ENCODE measurements around the gene PLCL1.

GRCh38 chr2:197993363-197993762, 189.0 kb downstream of the PLCL1 start:
- no peak for TF ChIP-seq CTCF (conservative IDR thresholded peaks at IDR 0.05)
- no peak for TF ChIP-seq EZH2 (IDR thresholded peaks at IDR 0.05; ENCODE audit: low read depth)

Data from PC-9 (cell line).